Neural cell (in vitro differentiated cells): Measurements from ENCODE around the gene WASF3. TPM values are rescaled to one million over a fixed set of nuclear protein-coding genes. Genes with fewer than 3 reads are reported as not detected.

Experiments
- H2AFZ ChIP-seq: fragments of 200-600, 300-800 bp; sonication (generic), shearing (Covaris generic); 2 replicates; pipeline ENCODE4 v1.6.0; 2014; ENCODE audit warnings: low read depth, mild to moderate bottlenecking, antibody characterized with exemption, low read length, moderate library complexity
- H3F3A ChIP-seq: fragments of 200-600 bp; shearing (Covaris generic); 2 replicates; pipeline ENCODE4 v1.6.1; 2016; ENCODE audit warnings: mild to moderate bottlenecking, moderate library complexity, mixed read lengths, antibody characterized with exemption, low read length; ENCODE audit not compliant: insufficient read depth, poor library complexity, severe bottlenecking
- H3K27ac ChIP-seq: fragments of 200-600, 300-800 bp; sonication (generic), shearing (Covaris generic); 2 replicates; pipeline ENCODE4 v1.5.1; 2014; ENCODE audit warnings: mild to moderate bottlenecking, low read length, moderate library complexity
- H3K27me3 ChIP-seq: fragments of 300-800, 200-600 bp; sonication (generic), shearing (Covaris generic); 2 replicates; pipeline ENCODE4 v1.6.0; 2014; ENCODE audit warnings: mild to moderate bottlenecking, low read depth, low read length, moderate library complexity; ENCODE audit not compliant: insufficient read depth
- H3K36me3 ChIP-seq: fragments of 300-800, 200-600 bp; sonication (generic), shearing (Covaris generic); 2 replicates; pipeline ENCODE4 v1.5.1; 2014; ENCODE audit warnings: mild to moderate bottlenecking, antibody characterized with exemption, low read length, moderate library complexity; ENCODE audit not compliant: insufficient read depth
- H3K4me2 ChIP-seq: fragments of 300-800, 200-600 bp; sonication (generic), shearing (Covaris generic); 2 replicates; pipeline ENCODE4 v1.6.0; 2014; ENCODE audit warnings: mild to moderate bottlenecking, low read length
- H3K4me3 ChIP-seq: fragments of 300-800, 200-600 bp; sonication (generic), shearing (Covaris generic); 2 replicates; pipeline ENCODE4 v1.5.1; 2014; ENCODE audit warnings: mild to moderate bottlenecking, low read length, moderate library complexity
- H3K79me2 ChIP-seq: fragments of 200-600 bp; shearing (Covaris generic); replicated peaks from 2 replicates; pipeline ENCODE4 v1.6.0; 2014; ENCODE audit warnings: mild to moderate bottlenecking, low read length, moderate library complexity; ENCODE audit not compliant: insufficient read depth
- H3K9ac ChIP-seq: fragments of 300-800, 200-600 bp; sonication (generic), shearing (Covaris generic); 2 replicates; pipeline ENCODE4 v1.6.1; 2016; ENCODE audit warnings: mild to moderate bottlenecking, low read length, mixed read lengths
- H3K9me2 ChIP-seq: fragments of 200-600 bp; shearing (Covaris generic); 2 replicates; pipeline ENCODE4 v1.6.1; 2016; ENCODE audit warnings: mild to moderate bottlenecking, low read length, mixed read lengths; ENCODE audit not compliant: insufficient read depth
- H3K9me3 ChIP-seq: fragments of 200-600, 300-800 bp; sonication (generic), shearing (Covaris generic); 2 replicates; pipeline ENCODE4 v1.6.1; 2016; ENCODE audit warnings: mild to moderate bottlenecking, mixed run types, low read length, moderate library complexity, mixed read lengths
- H4K20me1 ChIP-seq: fragments of 200-600 bp; shearing (Covaris generic); 2 replicates; pipeline ENCODE4 v1.6.1; 2016; ENCODE audit warnings: mild to moderate bottlenecking, mixed run types; ENCODE audit not compliant: insufficient read depth
- CTCF ChIP-seq: fragments of 450-650 bp; IDR thresholded peaks from 2 replicates; pipeline ENCODE4 v1.5.1; 2014; ENCODE audit warnings: antibody characterized with exemption, mild to moderate bottlenecking, moderate library complexity; ENCODE audit not compliant: poor library complexity, severe bottlenecking
- EP300 ChIP-seq: fragments of 450-650 bp; conservative IDR thresholded peaks from 2 replicates; pipeline ENCODE4 v1.6.1; 2014; ENCODE audit warnings: antibody characterized with exemption, mild to moderate bottlenecking, moderate library complexity; ENCODE audit not compliant: poor library complexity, severe bottlenecking
- EZH2 ChIP-seq: fragments of 200-600, 300-800 bp; shearing (Covaris generic), sonication (generic); IDR thresholded peaks from 2 replicates; pipeline ENCODE4 v1.6.1; 2014; ENCODE audit warnings: antibody characterized with exemption, low read length, borderline replicate concordance, mild to moderate bottlenecking; ENCODE audit not compliant: insufficient read depth, poor library complexity, severe bottlenecking
- MXI1 ChIP-seq: fragments of 450-650 bp; conservative IDR thresholded peaks from 2 replicates; pipeline ENCODE4 v1.6.1; 2014; ENCODE audit warnings: antibody characterized with exemption, mild to moderate bottlenecking; ENCODE audit not compliant: poor library complexity, severe bottlenecking
- POLR2AphosphoS5 ChIP-seq: IDR thresholded peaks from 2 replicates; pipeline ENCODE4 v1.6.1; 2012
- RAD21 ChIP-seq: fragments of 450-650 bp; conservative IDR thresholded peaks from 2 replicates; pipeline ENCODE4 v1.6.1; 2014; ENCODE audit warnings: antibody characterized with exemption, mild to moderate bottlenecking, moderate library complexity
- REST ChIP-seq: IDR thresholded peaks from 2 replicates; pipeline ENCODE4 v1.6.1; 2012; ENCODE audit warnings: borderline replicate concordance
- SMC3 ChIP-seq: fragments of 450-650 bp; conservative IDR thresholded peaks from 2 replicates; pipeline ENCODE4 v1.6.1; 2014; ENCODE audit warnings: antibody characterized with exemption, mild to moderate bottlenecking, moderate library complexity; ENCODE audit not compliant: poor library complexity
- TAF1 ChIP-seq: IDR thresholded peaks from 2 replicates; pipeline ENCODE4 v1.6.1; 2012; ENCODE audit warnings: low read depth
- polyA plus RNA-seq: library from polyadenylated mRNA; depleted of rRNA; stranded (reverse); fragments of >200 nt; gene quantifications from 2 replicates; pipeline ENCODE4 v1.2.3, GENCODE V29; 2014

WASF3 gene
- polyA plus RNA-seq, 1 donor from 2014 or later = 44.5 TPM

GRCh38 chr13:26695891-26696311, 138.4 kb downstream of the WASF3 start:
- H2AFZ ChIP-seq = no peak overlapping the region
- H3K27me3 ChIP-seq = no peaks in the 10 kb centered on the region
- no peak overlapping the region for H3K27ac ChIP-seq
- no peak overlapping the region for H3K4me3 ChIP-seq
- H3K9me3 ChIP-seq = no peaks in the 10 kb centered on the region
- no peaks in the 10 kb centered on the region for H3K79me2 ChIP-seq
- TF ChIP-seq EP300 = no peak
- TF ChIP-seq SMC3 = no peak
- no peak for TF ChIP-seq RAD21
- TF ChIP-seq EZH2 = no peak
- no peaks in the 10 kb centered on the region for H3K9me2 ChIP-seq
- no peaks in the 10 kb centered on the region for H4K20me1 ChIP-seq
- H3K4me2 ChIP-seq = no peak overlapping the region
- H3F3A ChIP-seq = no peaks in the 10 kb centered on the region
- H3K9ac ChIP-seq = no peak overlapping the region
- no peaks in the 10 kb centered on the region for H3K36me3 ChIP-seq

- H4K20me1 ChIP-seq = no peaks in the 10 kb centered on the region
- H2AFZ ChIP-seq = no peak overlapping the region
- TF ChIP-seq EP300 = no peak
- no peak for TF ChIP-seq RAD21
- TF ChIP-seq POLR2AphosphoS5 = no peak
- no peak for TF ChIP-seq TAF1
- TF ChIP-seq MXI1 = no peak
- no peak for TF ChIP-seq EZH2
- no peak for TF ChIP-seq CTCF
- no peaks in the 10 kb centered on the region for H3K9me3 ChIP-seq
- H3K27ac ChIP-seq = no peak overlapping the region
- H3K9ac ChIP-seq = no peak overlapping the region
- H3K36me3 ChIP-seq = no peaks in the 10 kb centered on the region
- no peaks in the 10 kb centered on the region for H3K9me2 ChIP-seq
- no peaks in the 10 kb centered on the region for H3K27me3 ChIP-seq
- H3K79me2 ChIP-seq = no peaks in the 10 kb centered on the region
- no peak overlapping the region for H3K4me2 ChIP-seq
- no peak overlapping the region for H3K4me3 ChIP-seq
- H3F3A ChIP-seq = no peaks in the 10 kb centered on the region
These were observed 139.8 kb downstream of the WASF3 start for GRCh38 chr13:26697069-26697955.

- H3K9me2 ChIP-seq = no peaks in the 10 kb centered on the region
- H3K79me2 ChIP-seq = no peaks in the 10 kb centered on the region
- H3K9ac ChIP-seq = peak overlapping the region; percentile 14
- no peak overlapping the region for H3K4me2 ChIP-seq
- H3K36me3 ChIP-seq = no peaks in the 10 kb centered on the region
- H3F3A ChIP-seq = no peaks in the 10 kb centered on the region
- no peaks in the 10 kb centered on the region for H4K20me1 ChIP-seq
- no peaks in the 10 kb centered on the region for H3K27me3 ChIP-seq
- H3K4me3 ChIP-seq = peak overlapping the region; percentile 35
- peak; percentile 98 for TF ChIP-seq CTCF
- peak; percentile 99 for TF ChIP-seq SMC3
- TF ChIP-seq RAD21 = peak; percentile 99
- no peak for TF ChIP-seq REST
- H3K9me3 ChIP-seq = no peaks in the 10 kb centered on the region
- H2AFZ ChIP-seq = no peak overlapping the region
- no peak overlapping the region for H3K27ac ChIP-seq
These were observed 141.1 kb downstream of the WASF3 start for GRCh38 chr13:26698392-26699196.
